SJCRH30 (cell line): ENCODE results near the gene RASD2. TPM values are rescaled to one million over a fixed set of nuclear protein-coding genes. Genes with fewer than 3 reads are reported as not detected.

ENCODE experiments used
- DNase-seq, 2 experiments: peaks; one replicate each; pipeline ENCODE4 v3.0.0-alpha.2; 2015 to 2020
- H3K27ac ChIP-seq: fragments of 250-450 bp; sonication (Bioruptor Pico); 2 replicates; pipeline ENCODE4 v1.5.1; 2020; ENCODE audit warnings: mild to moderate bottlenecking, moderate library complexity
- H3K27me3 ChIP-seq: fragments of 250-450 bp; sonication (Bioruptor Pico); 2 replicates; pipeline ENCODE4 v1.5.1; 2020; ENCODE audit warnings: mild to moderate bottlenecking, moderate library complexity
- H3K36me3 ChIP-seq: fragments of 250-450 bp; sonication (Bioruptor Pico); 2 replicates; pipeline ENCODE4 v1.5.1; 2020; ENCODE audit warnings: mild to moderate bottlenecking, moderate library complexity
- H3K4me1 ChIP-seq: fragments of 250-450 bp; sonication (Bioruptor Pico); 2 replicates; pipeline ENCODE4 v1.5.1; 2020; ENCODE audit warnings: mild to moderate bottlenecking, moderate library complexity
- H3K4me3 ChIP-seq: fragments of 250-450 bp; sonication (Bioruptor Pico); 2 replicates; pipeline ENCODE4 v1.5.1; 2020; ENCODE audit warnings: mild to moderate bottlenecking, moderate library complexity
- H3K9me3 ChIP-seq: fragments of 250-450 bp; sonication (Bioruptor Pico); replicated peaks from 2 replicates; pipeline ENCODE4 v1.5.1; 2020; ENCODE audit warnings: mild to moderate bottlenecking, moderate library complexity
- total RNA-seq: library from RNA; depleted of rRNA; stranded (reverse); fragments of >200 nt; shearing (Covaris generic); gene quantifications from 2 replicates; pipeline ENCODE4 v1.2.3, GENCODE V29; 2014

Gene RASD2
- total RNA-seq, 1 experiment from 2014 or later: not detected

DNA sequence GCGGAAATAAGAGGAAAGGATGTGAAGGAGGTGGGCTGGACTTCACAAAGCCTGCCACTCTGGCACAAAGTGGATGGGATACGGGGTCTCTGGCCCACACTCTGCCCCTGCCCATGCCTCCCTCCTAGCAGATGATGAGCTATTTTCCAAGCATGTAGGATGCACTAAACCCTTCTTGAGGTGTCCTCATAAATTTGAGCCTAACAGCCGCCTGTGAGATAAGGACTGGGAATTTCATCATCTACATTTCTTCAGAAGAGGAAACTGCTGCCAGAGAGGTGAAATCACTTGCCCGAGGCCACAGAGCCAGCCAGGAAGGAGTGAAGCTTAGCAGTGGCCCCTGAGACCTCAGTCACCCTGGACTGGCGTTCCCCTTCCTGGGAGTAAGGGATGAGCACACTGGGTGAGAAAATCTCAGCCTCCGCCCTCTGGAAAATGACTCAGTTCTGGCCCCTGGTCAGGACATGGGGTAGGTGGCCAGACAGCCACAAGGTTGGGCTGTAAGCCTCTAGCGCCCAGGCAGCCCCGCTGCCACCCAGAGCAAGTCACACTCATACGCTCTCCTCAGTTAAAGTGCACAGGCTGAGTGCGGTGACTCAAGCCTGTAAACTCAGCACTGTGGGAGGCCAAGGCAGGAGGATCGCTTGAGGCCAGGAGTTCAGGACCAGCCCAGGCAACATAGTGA lies 48.6 kb downstream of the RASD2 start:
- no peak overlapping the region; the same call in 1 of the 2 replicates for H3K27ac ChIP-seq
- no peak overlapping the region for H3K4me3 ChIP-seq

DNA sequence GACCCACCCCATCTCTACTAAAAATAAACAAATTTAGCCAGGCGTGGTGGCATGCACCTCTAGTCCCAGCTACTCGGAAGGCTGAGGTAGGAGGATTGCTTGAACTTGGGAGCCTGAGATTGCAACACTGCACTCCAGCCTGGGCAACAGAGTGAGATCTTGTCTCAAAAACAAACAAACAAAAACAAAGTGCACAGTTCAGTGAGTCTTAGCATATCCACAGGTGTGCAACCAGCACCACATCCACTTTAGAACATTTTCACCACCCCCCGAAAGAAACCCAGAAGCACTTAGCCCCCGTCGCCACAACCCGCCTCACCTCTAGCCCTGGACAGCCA lies 49.1 kb downstream of the RASD2 start:
- Histone ChIP-seq H3K36me3 (no peaks in the 10 kb centered on the region), H3K9me3 (no peaks in the 10 kb centered on the region), H3K4me3 (no peak overlapping the region), H3K4me1 (peaks cover 46% of the 10 kb centered on the region), H3K27ac (no peak overlapping the region; the same call in 1 of the 2 replicates), H3K27me3 (no peaks in the 10 kb centered on the region)
- no peak for DNase-seq

More for the DNA sequence above, 48.6 kb downstream of the RASD2 start:
- Histone ChIP-seq H3K9me3 (no peaks in the 10 kb centered on the region), H3K36me3 (no peaks in the 10 kb centered on the region), H3K4me1 (peaks cover 46% of the 10 kb centered on the region), H3K27me3 (no peaks in the 10 kb centered on the region)
- DNase-seq: peak; percentile 53 to 57

GRCh38 chr22:35590634-35591295 lies 50.1 kb downstream of the RASD2 start:
- peaks cover 46% of the 10 kb centered on the region for H3K4me1 ChIP-seq

DNA sequence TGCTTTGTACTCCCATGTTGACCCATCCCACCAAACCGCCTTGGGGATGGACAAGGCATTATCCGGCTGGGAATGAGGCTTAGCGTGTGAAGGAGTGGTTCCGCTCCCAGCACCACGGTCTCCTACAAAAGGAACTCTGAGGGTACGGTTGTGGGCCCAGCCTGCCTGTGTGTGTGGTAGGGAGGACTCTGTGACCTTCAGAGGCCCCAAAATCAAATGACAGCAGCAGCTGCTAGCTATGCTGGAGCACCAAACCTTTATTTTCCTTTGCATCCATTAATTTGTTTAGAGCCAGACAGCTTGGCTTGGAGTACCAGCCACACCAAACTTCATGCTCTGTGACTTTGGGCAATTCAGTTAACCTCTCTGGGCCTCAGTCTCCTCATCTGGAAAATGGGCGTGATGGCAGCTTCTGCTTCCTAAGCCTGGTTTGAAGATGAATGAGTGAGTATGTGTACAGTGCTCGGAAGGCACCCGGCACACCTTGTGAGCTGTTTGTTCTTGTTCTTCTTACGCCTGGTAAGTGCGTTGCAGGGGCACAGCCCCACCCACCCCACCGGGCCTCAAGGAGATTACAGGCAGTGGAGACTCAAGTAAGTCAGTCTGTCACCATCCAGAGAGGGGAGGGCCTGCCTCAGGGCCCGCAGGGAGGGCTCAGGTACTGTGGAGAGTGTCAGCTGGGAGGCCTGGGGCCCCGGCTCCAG lies 51.2 kb downstream of the RASD2 start:
- Histone ChIP-seq H3K36me3 (no peaks in the 10 kb centered on the region), H3K4me3 (no peak overlapping the region), H3K27ac (peak overlapping the region; percentile 47), H3K4me1 (peaks cover 46% of the 10 kb centered on the region), H3K9me3 (no peaks in the 10 kb centered on the region), H3K27me3 (no peaks in the 10 kb centered on the region)
- peak; percentile 69 to 80 for DNase-seq

More at GRCh38 chr22:35590634-35591295, 50.1 kb downstream of the RASD2 start:
- Histone ChIP-seq H3K4me3 (no peak overlapping the region), H3K36me3 (no peaks in the 10 kb centered on the region), H3K9me3 (no peaks in the 10 kb centered on the region), H3K27ac (peak overlapping the region; percentile 47), H3K27me3 (no peaks in the 10 kb centered on the region)
- peak; percentile 61 to 67 for DNase-seq

- Histone ChIP-seq H3K9me3 (no peaks in the 10 kb centered on the region), H3K27ac (no peak overlapping the region), H3K4me3 (no peak overlapping the region), H3K36me3 (no peaks in the 10 kb centered on the region), H3K27me3 (no peaks in the 10 kb centered on the region), H3K4me1 (peaks cover 46% of the 10 kb centered on the region)
- DNase-seq: peak in 1 of 2 experiments; percentile 34
These were observed 51.9 kb downstream of the RASD2 start for GRCh38 chr22:35592418-35592967.

GRCh38 chr22:35593071-35593890 lies 52.6 kb downstream of the RASD2 start:
- DNase-seq: no peak
- H3K27ac ChIP-seq: no peak overlapping the region
- H3K36me3 ChIP-seq: no peaks in the 10 kb centered on the region
- peaks cover 45% of the 10 kb centered on the region for H3K4me1 ChIP-seq
- H3K27me3 ChIP-seq: no peaks in the 10 kb centered on the region
- no peaks in the 10 kb centered on the region for H3K9me3 ChIP-seq
- H3K4me3 ChIP-seq: no peak overlapping the region

GRCh38 chr22:35593891-35594470 lies 53.4 kb downstream of the RASD2 start:
- Histone ChIP-seq H3K4me1 (peaks cover 38% of the 10 kb centered on the region), H3K9me3 (no peaks in the 10 kb centered on the region), H3K4me3 (no peak overlapping the region), H3K27ac (no peak overlapping the region), H3K27me3 (no peaks in the 10 kb centered on the region), H3K36me3 (no peaks in the 10 kb centered on the region)
- DNase-seq: no peak

- Histone ChIP-seq H3K27ac (no peak overlapping the region), H3K4me3 (no peak overlapping the region), H3K36me3 (no peaks in the 10 kb centered on the region), H3K4me1 (peaks cover 33% of the 10 kb centered on the region), H3K27me3 (no peaks in the 10 kb centered on the region), H3K9me3 (no peaks in the 10 kb centered on the region)
- no peak for DNase-seq
These were observed 54.1 kb downstream of the RASD2 start for GRCh38 chr22:35594686-35595085.

GRCh38 chr22:35596821-35597220 lies 56.2 kb downstream of the RASD2 start:
- H3K27ac ChIP-seq: no peak overlapping the region

GRCh38 chr22:35597692-35598395 lies 57.2 kb downstream of the RASD2 start:
- no peaks in the 10 kb centered on the region for H3K36me3 ChIP-seq
- 0 out of 2 replicates have a peak, but pooled peaks cover 2% of the 10 kb centered on the region for H3K9me3 ChIP-seq
- DNase-seq: no peak
- no peaks in the 10 kb centered on the region for H3K27me3 ChIP-seq
- peaks cover 1% of the 10 kb centered on the region for H3K4me1 ChIP-seq
- H3K4me3 ChIP-seq: no peak overlapping the region
- no peak overlapping the region for H3K27ac ChIP-seq

More at GRCh38 chr22:35596821-35597220, 56.2 kb downstream of the RASD2 start:
- no peaks in the 10 kb centered on the region for H3K36me3 ChIP-seq
- peaks cover 11% of the 10 kb centered on the region for H3K4me1 ChIP-seq
- no peak overlapping the region for H3K4me3 ChIP-seq
- H3K27me3 ChIP-seq: no peaks in the 10 kb centered on the region
- DNase-seq: no peak
- 0 out of 2 replicates have a peak, but pooled peaks cover 2% of the 10 kb centered on the region for H3K9me3 ChIP-seq

DNA sequence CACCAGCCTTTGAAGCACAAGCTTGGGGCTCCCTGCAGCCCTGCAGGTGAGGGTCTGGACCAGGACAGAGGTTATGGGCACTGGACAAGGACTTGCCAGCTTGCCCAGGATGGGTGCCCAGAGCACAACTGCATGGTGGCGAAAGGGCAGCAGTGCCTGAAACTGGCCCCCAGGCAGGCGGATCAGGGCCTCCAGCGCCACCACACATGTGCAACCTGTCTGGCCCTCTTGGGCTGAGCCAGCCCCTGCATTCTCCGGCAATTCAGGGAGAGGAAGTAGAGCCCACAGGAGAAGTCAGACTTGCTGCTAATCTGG lies 57.7 kb downstream of the RASD2 start:
- no peak overlapping the region for H3K4me3 ChIP-seq
- DNase-seq: no peak
- H3K27ac ChIP-seq: no peak overlapping the region
- no peaks in the 10 kb centered on the region for H3K36me3 ChIP-seq
- no peaks in the 10 kb centered on the region; the same call in 1 of the 2 replicates for H3K4me1 ChIP-seq
- H3K27me3 ChIP-seq: no peaks in the 10 kb centered on the region
- 0 out of 2 replicates have a peak, but pooled peaks cover 2% of the 10 kb centered on the region for H3K9me3 ChIP-seq

DNA sequence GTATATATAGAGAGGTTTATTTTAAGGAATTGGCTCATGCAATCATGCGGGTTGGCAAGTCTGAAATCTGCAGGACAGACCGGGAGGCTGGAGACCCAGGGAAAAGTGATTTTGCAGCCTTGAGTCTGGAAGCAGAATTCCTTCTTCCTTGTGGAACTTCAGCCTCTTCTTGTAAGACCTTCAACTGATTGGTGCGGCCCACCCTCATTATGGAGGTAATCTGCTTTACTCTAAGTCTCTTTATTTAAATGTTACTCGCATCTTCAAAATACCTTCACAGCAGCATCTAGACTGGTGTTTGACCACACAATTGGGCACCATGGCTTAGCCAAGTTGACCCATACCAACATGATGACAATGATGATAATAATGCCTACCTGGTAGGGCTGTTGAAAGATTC lies 58.7 kb downstream of the RASD2 start:
- DNase-seq: no peak
- H3K4me3 ChIP-seq: no peak overlapping the region
- no peaks in the 10 kb centered on the region for H3K27me3 ChIP-seq
- H3K36me3 ChIP-seq: no peaks in the 10 kb centered on the region
- peaks cover 3% of the 10 kb centered on the region for H3K4me1 ChIP-seq
- H3K9me3 ChIP-seq: 0 out of 2 replicates have a peak, but pooled peaks cover 2% of the 10 kb centered on the region
- no peak overlapping the region for H3K27ac ChIP-seq

- Histone ChIP-seq H3K27me3 (no peaks in the 10 kb centered on the region), H3K4me3 (no peak overlapping the region), H3K9me3 (0 out of 2 replicates have a peak, but pooled peaks cover 2% of the 10 kb centered on the region), H3K27ac (no peak overlapping the region), H3K36me3 (no peaks in the 10 kb centered on the region), H3K4me1 (peaks cover 10% of the 10 kb centered on the region)
- no peak for DNase-seq
These were observed 59.8 kb downstream of the RASD2 start for GRCh38 chr22:35600476-35600875.
